NCI-H2107 treated with DMSO at 0.1 percent for 48 hours (cell line): Measurements from ENCODE around the gene RNF166.

Experiments used
- DNase-seq: peaks from one replicate; lab custom pipeline; 2025; ENCODE audit not compliant: unreplicated experiment; lab: John Stamatoyannopoulos, UW

Gene RNF166

DNA sequence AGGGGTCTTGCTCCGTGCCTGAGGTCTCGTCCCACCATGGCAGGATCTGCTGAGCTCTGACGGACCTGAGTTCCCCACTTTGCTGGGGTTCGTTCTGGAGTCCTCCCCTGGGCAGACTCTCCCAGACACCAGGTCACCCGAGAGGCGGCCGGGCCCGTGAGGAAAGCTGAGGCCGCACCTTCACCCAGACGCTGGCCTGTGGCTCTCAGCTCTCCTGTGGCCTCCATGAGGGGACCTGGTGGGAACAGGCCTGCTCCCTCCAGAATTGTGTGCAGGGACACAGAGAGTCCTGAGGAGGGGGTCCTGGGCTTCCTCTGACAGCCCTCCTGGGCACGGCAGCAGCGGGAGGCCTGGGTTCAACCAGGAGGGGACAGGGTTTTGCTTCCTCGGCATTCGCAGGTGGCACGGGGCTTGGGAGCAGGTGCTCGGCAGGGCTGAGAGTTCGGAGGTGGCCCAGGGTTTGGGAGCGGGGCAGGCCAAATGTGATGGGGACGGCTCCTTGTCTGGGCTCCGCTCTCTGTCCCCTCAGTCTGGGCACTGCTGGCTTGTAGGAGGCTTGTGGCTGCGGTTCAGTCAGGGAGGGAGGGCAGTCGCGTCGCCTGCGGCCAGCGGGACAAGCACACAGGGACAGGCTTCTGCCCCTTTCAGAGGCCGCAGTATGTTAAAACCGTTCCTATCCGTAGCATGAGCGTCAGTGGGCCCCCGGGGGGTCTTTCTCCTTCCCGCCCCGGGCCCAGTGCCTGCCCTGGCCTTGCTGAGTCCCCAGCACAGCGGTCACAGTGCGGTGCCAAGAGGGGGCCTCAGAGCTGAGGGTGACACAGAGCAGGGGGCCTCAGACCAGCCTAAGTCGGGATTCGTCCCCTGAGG lies 11.8 kb downstream of the RNF166 start:
- DNase-seq = no peak

DNA sequence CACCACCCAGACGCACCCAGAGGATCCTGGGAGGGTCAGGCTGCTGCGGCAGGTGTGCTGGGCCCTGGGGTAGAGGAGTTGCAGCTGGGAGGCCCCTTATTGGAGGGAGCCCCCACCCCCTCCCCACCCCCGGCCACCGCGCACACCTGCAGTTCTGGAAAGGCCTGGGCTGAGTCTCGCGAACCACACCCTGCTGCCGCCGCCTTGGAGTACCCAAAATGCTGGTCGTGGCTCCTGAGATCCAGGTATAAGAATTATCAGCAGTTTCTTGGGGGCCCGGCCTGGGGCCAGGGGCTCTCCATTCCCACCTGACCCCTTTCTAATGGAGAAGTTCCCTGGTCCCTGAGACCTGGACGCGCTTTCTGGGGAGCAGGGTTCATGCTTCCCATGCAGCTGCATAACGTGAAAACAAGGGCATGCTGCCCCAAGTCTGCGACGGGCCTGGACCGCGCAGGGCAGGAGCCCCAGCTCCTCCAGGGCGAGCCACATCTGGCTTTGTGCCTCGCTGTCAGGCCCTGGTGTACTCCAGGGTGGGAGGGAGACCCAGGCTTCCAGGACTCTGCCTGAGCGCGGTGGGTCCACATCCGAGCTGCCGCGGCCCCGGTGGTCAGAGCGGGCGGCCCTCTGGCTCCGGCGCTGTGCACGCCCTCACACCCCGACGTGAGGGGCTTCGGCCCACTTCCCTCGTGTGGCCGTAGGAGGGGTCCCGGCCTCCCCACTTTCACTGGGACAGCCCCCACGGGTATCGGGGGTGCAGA lies 12.6 kb downstream of the RNF166 start:
- DNase-seq = no peak

DNA sequence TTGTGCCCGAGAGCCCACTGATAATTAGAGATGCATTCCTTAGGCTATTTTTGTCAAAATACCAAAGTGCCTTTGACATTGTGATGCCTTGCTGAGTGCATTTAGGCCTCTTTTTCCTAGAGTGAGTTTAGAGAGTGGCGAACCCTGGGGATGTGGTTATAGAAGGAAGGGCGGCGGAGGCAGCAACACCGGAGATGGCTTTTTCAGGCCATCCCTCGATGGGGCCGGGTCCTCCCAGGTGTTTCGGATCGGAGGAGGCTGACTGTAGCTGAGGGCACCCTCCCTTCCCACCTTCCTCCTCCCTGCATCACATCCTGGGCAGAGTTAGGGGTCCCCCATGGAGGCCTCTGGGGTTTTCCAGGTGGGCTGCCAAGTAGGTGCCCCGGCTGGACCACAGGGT lies 13.3 kb downstream of the RNF166 start:
- DNase-seq = no peak

DNA sequence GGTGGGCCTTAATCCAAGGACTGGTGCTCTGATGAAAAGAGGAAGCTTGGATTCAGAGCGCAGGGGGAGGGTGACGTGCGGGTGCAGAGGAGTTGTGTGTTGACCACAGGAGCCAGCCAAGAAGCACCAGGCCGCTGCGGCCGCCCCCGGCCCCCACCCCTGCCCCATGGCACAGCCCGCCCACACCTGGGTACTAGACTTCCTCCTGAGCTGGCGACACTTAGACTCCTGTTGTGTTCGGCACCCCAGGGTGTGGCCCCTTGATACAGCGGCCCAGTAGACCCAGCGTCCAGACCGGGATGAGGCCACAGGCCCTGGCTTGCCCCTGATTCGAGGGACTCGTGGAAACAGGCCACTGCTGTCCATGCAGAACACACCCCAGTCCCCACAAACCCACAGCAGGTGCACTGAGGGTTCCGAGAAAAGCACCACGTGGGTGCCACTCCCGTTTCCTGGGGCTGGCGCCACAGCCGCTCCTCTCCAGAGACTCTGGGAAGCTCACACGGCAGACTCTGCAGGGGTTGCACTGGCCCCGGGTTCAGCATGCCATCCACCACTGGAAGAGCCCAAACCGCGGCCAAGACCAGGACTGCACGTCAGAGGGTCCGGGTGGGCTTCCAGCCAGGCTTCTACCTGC lies 14.2 kb downstream of the RNF166 start:
- no peak for DNase-seq

DNA sequence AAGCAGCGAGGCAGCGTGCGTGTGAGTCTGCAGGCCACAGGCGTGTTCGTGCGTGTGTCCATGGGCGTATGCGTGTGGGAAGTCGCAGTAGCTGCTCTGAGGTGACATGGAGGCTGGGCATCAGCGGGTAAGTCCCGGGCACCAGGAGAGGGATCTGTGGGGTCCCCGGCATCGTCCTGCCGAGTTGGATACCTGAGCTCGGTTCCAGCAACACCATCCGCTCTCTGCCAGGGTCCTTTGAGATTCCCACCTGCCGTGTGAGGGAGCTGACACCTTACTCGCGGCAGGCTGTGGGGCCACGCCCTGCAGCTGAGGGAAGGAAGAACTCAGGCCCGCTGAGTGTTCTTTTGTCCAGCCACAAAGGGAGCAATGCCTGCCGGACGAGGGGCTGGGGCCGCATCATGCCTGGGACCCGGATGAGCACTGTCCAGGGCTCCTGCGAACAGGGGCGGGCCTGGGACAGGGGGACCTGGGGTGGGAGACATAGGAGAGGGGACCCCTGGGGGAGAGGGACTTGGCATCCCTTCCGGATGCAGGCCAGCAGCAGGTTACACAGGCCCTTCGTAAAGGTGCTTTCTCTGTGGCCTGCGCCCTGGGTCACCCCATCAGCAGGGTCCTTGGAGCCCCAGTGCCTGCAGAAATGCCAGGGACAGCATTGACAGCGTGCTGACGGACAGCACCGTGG lies 14.9 kb downstream of the RNF166 start:
- DNase-seq = no peak

DNA sequence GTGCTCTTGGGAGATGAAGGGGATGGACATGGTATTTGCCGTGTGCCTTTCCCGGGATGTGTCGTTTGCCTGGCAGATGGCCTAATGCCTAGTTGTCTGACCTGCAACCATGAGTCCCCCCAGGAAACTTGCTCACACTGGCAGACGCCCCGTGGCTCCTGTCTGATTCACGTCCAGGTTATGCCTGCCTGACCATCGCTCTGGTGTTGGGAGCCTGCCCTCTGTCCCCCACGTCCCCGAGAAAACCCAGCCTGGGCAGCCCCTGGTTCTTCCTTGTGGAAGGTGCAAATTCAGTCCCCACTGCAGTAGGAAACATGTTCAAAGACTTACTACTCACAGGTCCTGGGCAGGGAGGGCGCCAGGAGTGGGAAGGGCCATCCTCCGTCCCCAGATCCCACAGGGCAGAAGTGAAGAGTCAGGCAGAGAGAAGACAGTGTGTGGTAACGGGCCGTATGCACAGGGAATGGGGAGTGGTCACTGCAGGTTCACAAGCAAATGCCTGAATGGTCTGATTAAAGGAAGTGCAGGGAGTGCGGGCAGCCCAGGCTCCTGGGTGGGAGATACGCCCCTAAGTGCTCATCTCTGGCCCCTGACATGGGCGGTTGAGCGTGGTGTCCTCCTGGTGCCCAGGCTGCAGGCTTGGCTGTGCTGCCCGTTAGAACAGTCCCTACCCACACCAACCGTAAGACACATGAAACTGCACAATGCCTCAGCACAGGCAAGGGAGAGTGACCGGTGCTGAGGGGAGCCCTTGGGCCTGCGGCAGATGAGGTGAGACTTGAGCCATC lies 15.7 kb downstream of the RNF166 start:
- DNase-seq = no peak

DNA sequence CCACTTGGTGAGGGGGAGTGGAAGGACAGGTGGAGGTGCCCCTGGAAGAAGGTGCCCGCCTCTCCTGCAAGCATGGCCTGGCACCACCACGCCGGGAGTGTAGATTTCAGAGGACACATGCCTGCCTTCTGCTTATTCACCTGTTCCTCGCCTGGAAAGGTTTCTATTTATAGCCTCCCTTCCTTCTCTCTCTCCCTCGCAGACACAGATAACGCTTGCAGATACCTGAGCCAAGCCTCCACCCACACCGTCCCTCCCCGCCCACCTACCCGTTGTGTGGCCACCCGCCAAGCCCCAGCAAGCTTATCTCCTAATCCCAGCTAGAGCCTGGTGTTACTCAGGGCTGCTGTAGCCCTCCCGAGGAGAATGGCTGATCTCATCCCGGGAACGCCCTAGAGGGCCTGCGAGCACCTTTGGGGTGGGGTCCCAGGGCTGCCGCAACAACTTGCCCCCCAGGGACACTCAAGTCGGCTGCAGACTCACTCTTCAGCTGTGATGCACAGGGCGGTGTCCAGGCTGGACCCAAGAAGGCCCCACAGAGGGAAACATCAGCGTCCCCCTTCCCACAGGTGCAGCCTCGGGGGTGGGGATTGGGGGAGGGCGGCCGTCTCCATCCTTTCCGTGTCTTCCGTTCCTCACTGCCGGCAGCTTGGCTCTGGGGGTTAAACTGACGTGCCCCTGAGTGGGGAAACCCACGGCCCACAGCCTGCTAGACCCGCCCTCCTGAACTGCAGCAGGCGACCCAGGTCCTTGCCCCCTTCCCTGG lies 18.0 kb downstream of the RNF166 start:
- DNase-seq = peak; percentile 91

DNA sequence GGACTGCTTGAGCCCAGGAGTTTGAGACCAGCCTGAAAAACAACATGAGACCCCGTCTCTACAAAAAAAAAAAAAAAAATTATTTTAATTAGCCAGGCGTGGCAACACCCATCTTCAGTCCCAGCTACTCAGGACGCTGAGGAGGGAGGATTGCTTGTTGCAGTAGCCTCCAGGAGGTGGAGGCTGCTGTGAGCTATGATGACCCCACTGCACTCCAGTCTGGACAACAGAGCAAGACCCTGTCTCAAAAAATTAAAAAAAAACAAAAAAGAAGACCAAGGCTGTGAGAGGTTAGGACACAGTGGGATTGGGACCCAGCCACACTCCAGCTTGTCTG lies 18.6 kb downstream of the RNF166 start:
- no peak for DNase-seq

DNA sequence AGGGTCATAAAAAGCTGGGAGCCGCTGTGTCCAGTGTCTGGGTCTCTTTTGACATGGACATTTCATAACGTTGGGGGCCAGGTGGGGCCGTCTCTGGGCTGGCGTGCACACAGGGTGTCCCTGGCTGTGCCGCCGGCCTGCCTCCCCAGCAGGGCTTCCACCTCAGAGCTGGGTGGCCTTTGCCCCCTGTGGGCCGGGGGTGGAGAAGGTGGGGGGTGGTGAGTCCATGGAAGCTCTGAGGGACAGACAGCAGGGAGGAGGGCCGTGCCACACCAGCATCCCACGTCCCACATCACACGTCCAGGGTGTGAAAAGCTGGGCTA lies 19.0 kb downstream of the RNF166 start:
- no peak for DNase-seq

DNA sequence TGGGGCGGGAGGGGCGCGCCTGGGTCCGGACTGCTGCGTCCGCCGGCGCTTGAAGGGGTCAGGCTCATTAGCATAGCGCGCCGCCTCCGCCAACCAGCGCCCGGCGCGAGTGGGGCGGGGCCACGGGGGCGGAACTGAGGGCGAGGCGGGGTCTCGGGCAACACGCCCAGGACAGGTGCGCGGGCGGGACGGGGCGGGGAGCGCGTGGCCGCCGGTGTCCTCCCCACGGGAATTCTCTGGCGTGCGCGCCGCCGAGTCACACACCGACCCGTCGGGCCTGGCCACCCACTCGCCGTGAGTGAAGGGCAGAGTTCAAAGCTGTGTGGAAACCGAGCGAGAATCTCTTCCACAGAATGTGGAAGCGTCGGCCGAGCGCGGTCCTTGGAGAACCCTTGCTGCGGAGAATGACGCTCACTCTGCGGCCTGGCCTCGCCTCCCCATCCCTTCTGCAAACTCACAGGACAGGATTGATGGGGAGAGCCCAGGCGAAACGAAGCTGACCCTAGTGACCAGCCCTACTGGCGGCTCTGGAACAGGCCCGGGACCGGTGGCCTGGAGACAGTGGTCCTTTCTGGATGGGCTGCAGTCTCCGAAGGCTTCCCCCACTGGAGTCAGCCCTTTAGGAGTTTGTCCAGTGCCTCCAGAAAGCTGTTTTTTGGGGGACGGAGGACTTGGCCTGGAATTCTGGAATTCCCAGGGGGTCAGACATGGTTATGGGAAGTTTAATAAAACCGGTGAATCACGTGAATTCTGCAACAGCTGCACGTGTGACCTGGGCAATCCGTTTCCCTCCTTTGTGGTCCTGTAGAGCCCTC lies 19.6 kb downstream of the RNF166 start, which contains the start of gene SNAI3:
Gene SNAI3, minus strand, starts transcription at position 69 of the 815 bp plus-strand sequence. CDS start 101 bp downstream, outside the sequence.
- peak; percentile 46 for DNase-seq

DNA sequence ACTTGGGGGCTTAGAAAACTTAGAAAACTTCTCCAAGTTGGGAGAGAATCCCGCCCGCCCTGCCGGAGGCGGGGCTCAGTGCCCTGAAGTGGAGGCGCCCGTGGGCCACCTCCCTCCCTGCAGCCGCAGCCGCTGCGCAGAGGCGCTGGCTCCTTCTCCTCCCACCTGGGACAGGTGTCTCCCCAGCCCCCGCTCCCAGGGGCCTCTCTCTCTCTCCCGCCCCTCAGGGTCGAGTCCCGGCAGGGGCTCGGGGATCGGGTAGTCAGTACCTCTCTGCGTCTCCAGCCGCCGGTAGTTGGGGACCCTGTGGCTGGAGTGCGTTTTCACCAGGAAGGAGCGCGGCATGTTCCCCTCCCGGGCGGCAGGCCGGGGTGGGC lies 20.2 kb downstream of the RNF166 start:
- no peak for DNase-seq

DNA sequence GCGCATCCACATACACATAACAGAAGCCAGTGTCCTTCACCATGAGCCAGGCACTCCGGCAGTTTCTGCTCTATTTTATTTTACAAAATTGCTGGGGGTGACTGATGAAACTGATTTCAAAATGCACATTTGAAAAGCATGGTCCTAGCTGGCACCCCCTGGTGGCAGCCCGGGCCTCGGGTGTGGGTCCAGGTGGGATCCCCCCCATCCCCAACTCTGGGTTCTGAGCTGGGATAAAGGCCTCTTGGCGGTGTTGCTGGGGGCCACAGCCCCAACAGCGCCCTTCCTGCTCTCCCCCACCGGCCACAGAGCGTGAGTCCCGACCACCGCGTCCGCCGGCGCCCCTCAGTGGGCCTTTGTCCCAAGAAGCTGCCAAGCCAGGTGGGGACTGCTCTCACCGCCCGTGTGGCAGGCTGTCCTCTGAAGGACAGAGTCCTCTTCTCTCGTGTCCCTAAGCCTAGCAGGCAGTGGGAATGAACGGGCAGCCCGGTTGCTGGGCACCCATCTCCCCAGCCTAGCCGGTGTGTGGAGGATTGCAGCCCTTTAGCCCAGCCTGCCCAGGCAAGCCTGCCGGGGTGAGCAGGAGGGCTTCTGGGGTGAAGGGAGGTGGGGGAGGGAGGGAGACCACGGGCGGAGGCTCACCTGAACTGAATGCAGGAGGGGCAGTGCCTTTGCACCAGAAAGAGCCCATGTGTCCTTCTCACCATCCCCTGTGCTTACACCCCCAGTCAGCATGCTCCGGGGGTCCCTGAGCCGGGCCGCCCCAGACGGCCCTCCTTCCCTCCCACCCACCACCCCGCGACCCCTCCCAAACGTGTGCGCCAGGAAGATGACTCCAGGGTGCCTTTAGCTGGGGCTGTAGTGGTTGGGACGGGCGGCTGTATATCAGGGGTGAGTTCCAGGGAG lies 20.8 kb downstream of the RNF166 start:
- no peak for DNase-seq

DNA sequence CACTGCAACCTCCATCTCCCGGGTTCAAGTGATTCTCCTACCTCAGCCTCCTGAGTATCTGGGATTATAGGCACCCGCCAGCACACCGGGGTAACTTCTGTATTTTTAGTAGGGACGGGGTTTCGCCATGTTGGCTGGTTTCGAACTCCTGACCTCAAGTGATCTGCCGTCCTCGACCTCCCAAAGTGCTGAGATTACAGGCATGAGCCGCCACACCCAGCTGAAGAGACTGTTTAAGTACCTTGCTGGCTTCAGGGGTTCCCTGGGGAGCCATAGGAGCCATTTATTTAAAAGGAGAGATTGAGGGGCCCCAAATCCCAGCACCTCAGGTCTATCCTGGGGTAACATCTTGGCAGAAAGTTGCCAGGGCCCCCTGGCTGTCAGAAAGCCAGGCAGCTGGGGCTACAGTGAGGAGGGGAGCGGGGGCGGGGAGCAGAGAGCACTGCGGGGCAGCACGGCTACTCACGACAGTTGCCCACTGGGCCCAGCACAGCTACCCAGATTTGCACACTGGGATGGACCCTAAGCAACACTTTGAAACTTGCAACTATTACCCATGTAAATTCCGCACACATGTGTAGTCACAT lies 21.5 kb downstream of the RNF166 start:
- DNase-seq = no peak

DNA sequence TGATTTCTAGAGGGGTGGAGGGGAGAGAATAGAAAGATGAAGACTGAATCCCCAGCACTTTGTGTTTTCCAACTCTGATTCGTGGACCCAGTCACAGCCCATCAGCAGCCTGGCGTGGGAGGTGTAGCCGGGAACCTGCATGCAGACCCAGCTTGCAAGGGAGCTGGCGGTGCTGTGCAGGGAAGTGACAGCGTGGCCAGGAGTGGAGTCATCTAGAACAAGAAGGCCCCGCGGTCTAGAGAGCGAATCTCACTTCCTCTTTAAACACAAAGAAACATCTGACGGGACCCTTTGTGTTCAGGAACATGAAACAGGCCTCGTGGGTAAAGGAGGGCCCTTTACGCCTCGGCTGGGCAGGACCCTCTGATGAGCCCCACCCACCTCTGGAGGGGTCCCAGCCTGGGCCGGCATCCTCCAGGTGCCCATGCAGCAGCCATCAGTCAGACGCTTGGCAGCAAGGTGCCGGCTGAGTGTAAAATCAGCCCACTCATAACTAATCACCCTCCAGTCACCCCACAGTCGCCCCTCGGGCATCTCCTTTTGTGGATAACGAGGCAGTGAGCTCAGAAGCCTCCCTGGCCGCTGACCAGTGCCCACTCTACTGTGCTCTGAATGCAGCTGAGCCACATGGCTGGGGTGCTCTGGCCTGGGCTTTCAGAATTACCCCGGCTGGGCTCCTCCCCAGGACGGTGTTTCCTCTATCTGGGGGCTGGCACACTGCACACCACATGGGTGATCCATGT lies 24.3 kb downstream of the RNF166 start:
- DNase-seq = no peak

DNA sequence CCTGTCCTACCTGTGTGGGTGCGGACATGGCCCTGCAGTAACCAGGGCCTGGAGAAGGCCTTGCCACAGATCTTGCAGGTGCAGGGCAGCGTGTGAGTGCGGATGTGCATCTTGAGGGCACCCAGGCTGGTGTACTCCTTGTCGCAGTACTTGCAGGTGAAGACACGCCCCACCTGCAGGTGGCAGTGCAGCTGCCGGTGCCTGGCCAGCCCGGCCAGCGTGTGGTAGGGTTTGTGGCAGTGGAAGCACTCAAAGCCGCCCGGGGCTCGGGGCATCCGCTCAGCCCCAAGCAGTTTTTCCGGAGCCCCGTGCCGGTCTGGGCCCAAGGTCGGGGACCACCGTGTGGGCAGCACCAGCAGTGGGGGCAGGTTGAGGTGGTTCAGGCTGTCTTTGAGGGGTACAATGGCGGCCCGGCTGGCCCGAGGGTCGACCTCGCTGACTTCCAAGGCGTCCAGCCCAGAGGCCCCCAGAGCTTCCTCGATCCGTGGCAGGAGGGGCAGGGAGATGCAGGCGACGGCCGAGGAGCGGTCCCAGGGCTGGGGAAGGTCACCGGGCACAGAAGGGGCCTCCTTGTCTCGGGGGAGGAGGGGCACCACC lies 25.0 kb downstream of the RNF166 start:
- DNase-seq = no peak

DNA sequence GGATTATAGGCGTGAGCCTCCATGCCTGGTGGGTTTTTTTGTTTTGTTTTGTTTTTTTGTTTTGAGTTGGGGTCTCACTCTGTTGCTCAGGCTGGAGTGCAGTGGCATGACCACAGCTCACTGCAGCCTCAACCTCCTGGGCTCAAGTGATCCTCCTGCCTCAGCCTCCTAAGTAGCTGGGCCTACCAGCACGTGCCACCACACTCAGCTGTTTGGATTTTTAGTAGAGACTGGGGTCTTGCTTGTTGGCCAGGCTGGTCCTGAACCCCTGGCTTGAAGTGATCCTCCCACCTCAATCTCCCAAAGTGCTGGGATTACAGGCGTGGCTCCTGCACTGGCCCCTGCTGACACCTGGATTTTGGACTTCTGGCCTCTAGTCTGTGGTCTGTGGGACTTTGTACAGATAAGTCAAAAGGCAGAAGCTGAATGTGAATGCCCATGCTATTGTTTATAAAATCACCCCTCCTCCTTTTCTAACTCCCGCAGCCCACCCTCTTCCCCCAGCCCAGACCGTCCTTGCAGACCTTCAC lies 25.6 kb downstream of the RNF166 start:
- DNase-seq = no peak
